ENCODE data around the gene XRRA1.

DNA sequence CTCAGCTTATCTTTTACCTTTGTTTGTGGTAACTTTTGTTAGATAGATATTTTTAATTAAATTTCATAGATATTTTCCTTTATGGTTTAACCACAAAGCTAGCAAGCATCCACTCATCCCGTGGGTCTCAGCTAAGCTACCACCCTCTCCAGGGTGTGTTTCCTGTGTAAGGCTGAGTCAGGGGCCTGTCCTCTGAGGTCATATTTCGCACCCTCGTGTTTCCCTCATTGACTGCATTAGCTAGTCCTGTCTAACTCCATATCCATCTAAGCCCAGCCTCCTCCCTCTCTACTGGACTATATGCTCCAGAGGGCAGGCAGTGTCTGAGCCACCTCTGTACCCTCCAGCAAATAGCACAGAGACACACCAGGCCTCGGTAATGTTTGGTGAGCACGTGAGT lies 16.7 kb downstream of the XRRA1 start:
- TF ChIP-seq ZSCAN30 (tag by site-specific recombination; IDR thresholded peaks at IDR 0.05) = no peak
- TF ChIP-seq CTCF (tag by site-specific recombination; IDR thresholded peaks at IDR 0.05) = no peak
- TF ChIP-seq REST (tag by site-specific recombination; IDR thresholded peaks at IDR 0.05) = no peak
- TF ChIP-seq ZNF785 (tag by site-specific recombination; IDR thresholded peaks at IDR 0.05) = no peak
- no peak for TF ChIP-seq MZF1 (tag by site-specific recombination; IDR thresholded peaks at IDR 0.05; ENCODE audit: borderline replicate concordance)
- TF ChIP-seq ZNF473 (tag by site-specific recombination; IDR thresholded peaks at IDR 0.05) = no peak
- TF ChIP-seq, protein P1, sequence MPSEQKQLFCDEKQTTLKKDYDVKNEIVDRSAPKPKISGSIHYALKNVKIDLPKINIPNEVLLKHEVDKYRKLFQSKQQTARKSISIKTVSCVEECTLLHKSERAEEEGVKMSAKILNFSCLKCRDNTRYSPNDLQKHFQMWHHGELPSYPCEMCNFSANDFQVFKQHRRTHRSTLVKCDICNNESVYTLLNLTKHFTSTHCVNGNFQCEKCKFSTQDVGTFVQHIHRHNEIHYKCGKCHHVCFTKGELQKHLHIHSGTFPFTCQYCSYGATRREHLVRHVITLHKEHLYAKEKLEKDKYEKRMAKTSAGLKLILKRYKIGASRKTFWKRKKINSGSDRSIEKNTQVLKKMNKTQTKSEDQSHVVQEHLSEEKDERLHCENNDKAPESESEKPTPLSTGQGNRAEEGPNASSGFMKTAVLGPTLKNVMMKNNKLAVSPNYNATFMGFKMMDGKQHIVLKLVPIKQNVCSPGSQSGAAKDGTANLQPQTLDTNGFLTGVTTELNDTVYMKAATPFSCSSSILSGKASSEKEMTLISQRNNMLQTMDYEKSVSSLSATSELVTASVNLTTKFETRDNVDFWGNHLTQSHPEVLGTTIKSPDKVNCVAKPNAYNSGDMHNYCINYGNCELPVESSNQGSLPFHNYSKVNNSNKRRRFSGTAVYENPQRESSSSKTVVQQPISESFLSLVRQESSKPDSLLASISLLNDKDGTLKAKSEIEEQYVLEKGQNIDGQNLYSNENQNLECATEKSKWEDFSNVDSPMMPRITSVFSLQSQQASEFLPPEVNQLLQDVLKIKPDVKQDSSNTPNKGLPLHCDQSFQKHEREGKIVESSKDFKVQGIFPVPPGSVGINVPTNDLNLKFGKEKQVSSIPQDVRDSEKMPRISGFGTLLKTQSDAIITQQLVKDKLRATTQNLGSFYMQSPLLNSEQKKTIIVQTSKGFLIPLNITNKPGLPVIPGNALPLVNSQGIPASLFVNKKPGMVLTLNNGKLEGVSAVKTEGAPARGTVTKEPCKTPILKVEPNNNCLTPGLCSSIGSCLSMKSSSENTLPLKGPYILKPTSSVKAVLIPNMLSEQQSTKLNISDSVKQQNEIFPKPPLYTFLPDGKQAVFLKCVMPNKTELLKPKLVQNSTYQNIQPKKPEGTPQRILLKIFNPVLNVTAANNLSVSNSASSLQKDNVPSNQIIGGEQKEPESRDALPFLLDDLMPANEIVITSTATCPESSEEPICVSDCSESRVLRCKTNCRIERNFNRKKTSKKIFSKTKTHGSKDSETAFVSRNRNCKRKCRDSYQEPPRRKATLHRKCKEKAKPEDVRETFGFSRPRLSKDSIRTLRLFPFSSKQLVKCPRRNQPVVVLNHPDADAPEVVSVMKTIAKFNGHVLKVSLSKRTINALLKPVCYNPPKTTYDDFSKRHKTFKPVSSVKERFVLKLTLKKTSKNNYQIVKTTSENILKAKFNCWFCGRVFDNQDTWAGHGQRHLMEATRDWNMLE (tag by site-specific recombination; conservative IDR thresholded peaks at IDR 0.05; ENCODE audit: low read depth) = no peak
- TF ChIP-seq ZNF24 (tag by site-specific recombination; IDR thresholded peaks at IDR 0.05) = no peak
- no peak for TF ChIP-seq ZNF324 (tag by site-specific recombination; IDR thresholded peaks at IDR 0.05)
- TF ChIP-seq ZNF132 (tag by site-specific recombination; IDR thresholded peaks at IDR 0.05; ENCODE audit: borderline replicate concordance) = no peak
- TF ChIP-seq ZNF202 (tag by site-specific recombination; IDR thresholded peaks at IDR 0.05; ENCODE audit: borderline replicate concordance) = no peak
- TF ChIP-seq ZNF558 (tag by site-specific recombination; IDR thresholded peaks at IDR 0.05) = no peak
- no peak for TF ChIP-seq ZNF146 (tag by site-specific recombination; IDR thresholded peaks at IDR 0.05)

All from HEK293 (cell line).